ENCODE measurements around the gene SBNO2. TPM values are rescaled to one million over a fixed set of nuclear protein-coding genes. Genes with fewer than 3 reads are reported as not detected.

The SBNO2 gene
- total and polyA plus RNA-seq, 2 donors (not counting 1 experiment from before 2014, with no cell fraction given), result 42.8 to 83.3 TPM

- peak; percentile 43 for ATAC-seq (ENCODE audit: low read depth)
- H3K27me3 ChIP-seq (replicated peaks in 1 of 4; ENCODE audit: control extremely low read depth in 1 of 4, control insufficient read depth in 3 of 4, insufficient read depth in 4 of 4, low read length in 3 of 4), result no peaks in the 10 kb centered on the region
- H3K9ac ChIP-seq (ENCODE audit: low read length), result no peak overlapping the region
- H3K4me3 ChIP-seq (ENCODE audit: control extremely low read depth in 1 of 5, extremely low read depth in 1 of 5, insufficient read depth in 1 of 5, low read depth in 2 of 5, low read length in 4 of 5), result no peak overlapping the region
- no peaks in the 10 kb centered on the region for H3K9me3 Mint-ChIP-seq (ENCODE audit: insufficient read depth)
- H4K20me1 ChIP-seq (ENCODE audit: control insufficient read depth, insufficient read depth, low read length, poor library complexity, severe bottlenecking), result peaks cover 44% of the 10 kb centered on the region
- WGBS (ENCODE audit: insufficient coverage), result 89% methylated on average over 48 of the region's 48 CpGs
- H3K27ac ChIP-seq (ENCODE audit: low read length in 2 of 2), result no peak overlapping the region
- H3K4me1 Mint-ChIP-seq, result peaks cover 2% of the 10 kb centered on the region
- CTCF ChIA-PET, result interaction anchor here (1.0 to 1.9 kb wide), 4 partner anchors 10 to 239 kb away, joined by 3 to 6 read pairs (median 4); partner anchors contain the start of genes ATP5F1D and WDR18
- no peak overlapping the region for H2AFZ ChIP-seq (ENCODE audit: insufficient read depth, low read depth, low read length, poor library complexity, severe bottlenecking)
- TF ChIP-seq, protein P1, sequence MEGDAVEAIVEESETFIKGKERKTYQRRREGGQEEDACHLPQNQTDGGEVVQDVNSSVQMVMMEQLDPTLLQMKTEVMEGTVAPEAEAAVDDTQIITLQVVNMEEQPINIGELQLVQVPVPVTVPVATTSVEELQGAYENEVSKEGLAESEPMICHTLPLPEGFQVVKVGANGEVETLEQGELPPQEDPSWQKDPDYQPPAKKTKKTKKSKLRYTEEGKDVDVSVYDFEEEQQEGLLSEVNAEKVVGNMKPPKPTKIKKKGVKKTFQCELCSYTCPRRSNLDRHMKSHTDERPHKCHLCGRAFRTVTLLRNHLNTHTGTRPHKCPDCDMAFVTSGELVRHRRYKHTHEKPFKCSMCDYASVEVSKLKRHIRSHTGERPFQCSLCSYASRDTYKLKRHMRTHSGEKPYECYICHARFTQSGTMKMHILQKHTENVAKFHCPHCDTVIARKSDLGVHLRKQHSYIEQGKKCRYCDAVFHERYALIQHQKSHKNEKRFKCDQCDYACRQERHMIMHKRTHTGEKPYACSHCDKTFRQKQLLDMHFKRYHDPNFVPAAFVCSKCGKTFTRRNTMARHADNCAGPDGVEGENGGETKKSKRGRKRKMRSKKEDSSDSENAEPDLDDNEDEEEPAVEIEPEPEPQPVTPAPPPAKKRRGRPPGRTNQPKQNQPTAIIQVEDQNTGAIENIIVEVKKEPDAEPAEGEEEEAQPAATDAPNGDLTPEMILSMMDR (IDR thresholded peaks at IDR 0.05), result no peak
- TF ChIP-seq EZH2 (IDR thresholded peaks at IDR 0.05; ENCODE audit: borderline replicate concordance, insufficient read depth, low read depth, low read length, poor library complexity, severe bottlenecking), result no peak
- no peaks in the 10 kb centered on the region for H3K4me1 ChIP-seq (ENCODE audit: control insufficient read depth in 2 of 2, insufficient read depth in 2 of 2, low read length in 2 of 2)
- intact Hi-C loops (cut with micrococcal nuclease), result no loop called here
- no peaks in the 10 kb centered on the region for H3K9me3 ChIP-seq (ENCODE audit: control extremely low read depth in 1 of 3, control insufficient read depth in 2 of 3, insufficient read depth in 1 of 3, low read length in 2 of 3)
- no peaks in the 10 kb centered on the region for H3K27me3 Mint-ChIP-seq
- POLR2A ChIA-PET, result interaction anchor here (0.6 to 0.9 kb wide), 2 partner anchors 52 to 159 kb away, joined by 3 read pairs; no protein-coding TSS in a partner anchor
- H3K36me3 ChIP-seq (replicated peaks in 1 of 2; ENCODE audit: control extremely low read depth in 1 of 2, control insufficient read depth in 1 of 2, extremely low read depth in 1 of 2, insufficient read depth in 2 of 2, low read length in 1 of 2), result peaks cover 0 to 41% of the 10 kb centered on the region in 2 experiments
- peak; percentile 56 for DNase-seq
- H3K27ac Mint-ChIP-seq, result no peak overlapping the region
- peaks cover 27% of the 10 kb centered on the region for H3K79me2 ChIP-seq (ENCODE audit: control insufficient read depth, insufficient read depth, low read length)
- H3K4me2 ChIP-seq (replicated peaks; ENCODE audit: low read depth, low read length, poor library complexity, severe bottlenecking), result no peak overlapping the region
- H3K4me3 Mint-ChIP-seq, result no peak overlapping the region
Observed at GRCh38 chr19:1223018-1223855, 49.2 kb upstream of the SBNO2 start.

- Mint-ChIP-seq H3K27me3 (no peaks in the 10 kb centered on the region), H3K4me3 (no peak overlapping the region), H3K27ac (no peak overlapping the region), H3K9me3 (ENCODE audit: insufficient read depth) (no peaks in the 10 kb centered on the region), H3K4me1 (peaks cover 4% of the 10 kb centered on the region)
- Histone ChIP-seq H3K27me3 (replicated peaks in 1 of 4; ENCODE audit: control extremely low read depth in 1 of 4, control insufficient read depth in 3 of 4, insufficient read depth in 4 of 4, low read length in 3 of 4) (no peaks in the 10 kb centered on the region), H3K4me1 (ENCODE audit: control insufficient read depth in 2 of 2, insufficient read depth in 2 of 2, low read length in 2 of 2) (no peaks in the 10 kb centered on the region), H4K20me1 (ENCODE audit: control insufficient read depth, insufficient read depth, low read length, poor library complexity, severe bottlenecking) (peaks cover 52% of the 10 kb centered on the region), H3K4me2 (replicated peaks; ENCODE audit: low read depth, low read length, poor library complexity, severe bottlenecking) (no peak overlapping the region), H2AFZ (ENCODE audit: insufficient read depth, low read depth, low read length, poor library complexity, severe bottlenecking) (no peak overlapping the region), H3K4me3 (ENCODE audit: control extremely low read depth in 1 of 5, extremely low read depth in 1 of 5, insufficient read depth in 1 of 5, low read depth in 2 of 5, low read length in 4 of 5) (no peak overlapping the region), H3K79me2 (ENCODE audit: control insufficient read depth, insufficient read depth, low read length) (peaks cover 35% of the 10 kb centered on the region), H3K36me3 (replicated peaks in 1 of 2; ENCODE audit: control extremely low read depth in 1 of 2, control insufficient read depth in 1 of 2, extremely low read depth in 1 of 2, insufficient read depth in 2 of 2, low read length in 1 of 2) (peaks cover 0 to 41% of the 10 kb centered on the region in 2 experiments), H3K9me3 (ENCODE audit: control extremely low read depth in 1 of 3, control insufficient read depth in 2 of 3, insufficient read depth in 1 of 3, low read length in 2 of 3) (no peaks in the 10 kb centered on the region), H3K9ac (ENCODE audit: low read length) (no peak overlapping the region), H3K27ac (ENCODE audit: low read length in 2 of 2) (no peak overlapping the region)
- DNase-seq, result no peak
- intact Hi-C loops (cut with micrococcal nuclease), result no loop called here
- ChIA-PET CTCF (interaction anchor here (1.0 to 1.9 kb wide), 2 partner anchors 31 to 238 kb away, joined by 3 to 6 read pairs; partner anchors contain the start of gene WDR18), POLR2A (interaction anchor here (0.6 to 0.9 kb wide), 2 partner anchors 51 to 487 kb away, joined by 3 to 5 read pairs; no protein-coding TSS in a partner anchor)
- no peak for ATAC-seq (ENCODE audit: low read depth)
- TF ChIP-seq, protein P1 (IDR thresholded peaks at IDR 0.05), result no peak
- TF ChIP-seq EZH2 (IDR thresholded peaks at IDR 0.05; ENCODE audit: borderline replicate concordance, insufficient read depth, low read depth, low read length, poor library complexity, severe bottlenecking), result no peak
- WGBS (ENCODE audit: insufficient coverage), result 96% methylated on average over 13 of the region's 14 CpGs
Observed at GRCh38 chr19:1222394-1222793, 48.3 kb upstream of the SBNO2 start.
